MM.1S (cell line): ENCODE data around the gene MELTF.

Experiments used
- DNase-seq: peaks from one replicate; pipeline ENCODE4 v3.0.0-alpha.2; 2015
- H2AFZ ChIP-seq: fragments of 300-600 bp; sonication (generic); 2 replicates; pipeline ENCODE4 v1.6.0; 2016; ENCODE audit warnings: antibody characterized with exemption, low read length
- H3F3A ChIP-seq: fragments of 300-600 bp; sonication (generic); 2 replicates; pipeline ENCODE4 v1.6.1; 2016; ENCODE audit warnings: mild to moderate bottlenecking, antibody characterized with exemption, low read length, moderate library complexity, mixed read lengths; ENCODE audit not compliant: insufficient read depth
- H3K27ac ChIP-seq: fragments of 300-600 bp; sonication (generic); 2 replicates; pipeline ENCODE4 v1.5.1; 2016; ENCODE audit warnings: mild to moderate bottlenecking, low read length
- H3K27me3 ChIP-seq: fragments of 300-600 bp; sonication (generic); replicated peaks from 2 replicates; pipeline ENCODE4 v1.6.0; 2016; ENCODE audit warnings: low read length; ENCODE audit not compliant: insufficient read depth
- H3K36me3 ChIP-seq: fragments of 300-600 bp; sonication (generic); replicated peaks from 2 replicates; pipeline ENCODE4 v1.6.1; 2016; ENCODE audit warnings: mild to moderate bottlenecking, low read length, mixed read lengths; ENCODE audit not compliant: insufficient read depth
- H3K4me1 ChIP-seq: fragments of 300-600 bp; sonication (generic); 2 replicates; pipeline ENCODE4 v1.6.1; 2016; ENCODE audit warnings: low read length, mixed read lengths
- H3K4me2 ChIP-seq: fragments of 300-600 bp; sonication (generic); 2 replicates; pipeline ENCODE4 v1.6.0; 2016; ENCODE audit warnings: low read depth, low read length
- H3K4me3 ChIP-seq: fragments of 300-600 bp; sonication (generic); 2 replicates; pipeline ENCODE4 v1.5.1; 2016; ENCODE audit warnings: low read length, mixed read lengths
- H3K79me2 ChIP-seq: fragments of 300-600 bp; sonication (generic); 2 replicates; pipeline ENCODE4 v1.6.1; 2016; ENCODE audit warnings: mixed run types, low read length, mixed read lengths
- H3K9ac ChIP-seq: fragments of 300-600 bp; sonication (generic); 2 replicates; pipeline ENCODE4 v1.6.1; 2016; ENCODE audit warnings: low read length, mixed read lengths
- H3K9me2 ChIP-seq: fragments of 300-600 bp; sonication (generic); replicated peaks from 2 replicates; pipeline ENCODE4 v1.6.1; 2016; ENCODE audit warnings: mild to moderate bottlenecking, low read length, mixed read lengths; ENCODE audit not compliant: insufficient read depth
- H3K9me3 ChIP-seq: fragments of 300-600 bp; sonication (generic); replicated peaks from 2 replicates; pipeline ENCODE4 v1.6.1; 2016; ENCODE audit warnings: mild to moderate bottlenecking, low read length, mixed read lengths; ENCODE audit not compliant: insufficient read depth
- H4K20me1 ChIP-seq: fragments of 300-600 bp; sonication (generic); 2 replicates; pipeline ENCODE4 v1.6.1; 2016; ENCODE audit warnings: mild to moderate bottlenecking, low read length, moderate library complexity, mixed read lengths; ENCODE audit not compliant: insufficient read depth
- CTCF ChIP-seq: fragments of 300-600 bp; sonication (generic); IDR thresholded peaks from 2 replicates; pipeline ENCODE4 v1.5.1; 2016; ENCODE audit warnings: antibody characterized with exemption, low read length, mixed read lengths
- EZH2 ChIP-seq: fragments of 300-600 bp; sonication (generic); optimal IDR thresholded peaks from 2 replicates; pipeline ENCODE3; 2017; ENCODE audit warnings: low read depth, mild to moderate bottlenecking, antibody characterized with exemption, low read length, mixed read lengths
- EZH2phosphoT487 ChIP-seq: fragments of 300-600 bp; sonication (generic); IDR thresholded peaks from 2 replicates; pipeline ENCODE4 v1.6.1; 2018; ENCODE audit warnings: antibody characterized with exemption, low read length

MELTF gene

GRCh38 chr3:196995646-196996355 lies 33.8 kb downstream of the MELTF start:
- Histone ChIP-seq H3K4me3 (no peak overlapping the region), H4K20me1 (no peaks in the 10 kb centered on the region), H3K9ac (no peak overlapping the region), H3K27ac (no peak overlapping the region), H2AFZ (no peak overlapping the region), H3K36me3 (no peaks in the 10 kb centered on the region), H3K9me3 (no peaks in the 10 kb centered on the region), H3F3A (no peaks in the 10 kb centered on the region), H3K79me2 (no peaks in the 10 kb centered on the region), H3K27me3 (no peaks in the 10 kb centered on the region), H3K4me2 (no peak overlapping the region), H3K4me1 (no peaks in the 10 kb centered on the region), H3K9me2 (no peaks in the 10 kb centered on the region)
- TF ChIP-seq EZH2 (no peak), CTCF (no peak), EZH2phosphoT487 (no peak)
- no peak for DNase-seq

- no peak overlapping the region for H3K4me2 ChIP-seq
These were observed 34.6 kb downstream of the MELTF start for GRCh38 chr3:196995027-196995426.

GRCh38 chr3:196994056-196994455 lies 35.6 kb downstream of the MELTF start:
- Histone ChIP-seq H3K27me3 (no peaks in the 10 kb centered on the region), H2AFZ (no peak overlapping the region), H3K27ac (no peak overlapping the region), H4K20me1 (no peaks in the 10 kb centered on the region), H3K4me3 (no peak overlapping the region), H3K9me3 (no peaks in the 10 kb centered on the region), H3K4me1 (no peaks in the 10 kb centered on the region), H3K79me2 (no peaks in the 10 kb centered on the region), H3K9me2 (no peaks in the 10 kb centered on the region), H3F3A (no peaks in the 10 kb centered on the region), H3K36me3 (no peaks in the 10 kb centered on the region), H3K4me2 (no peak overlapping the region), H3K9ac (no peak overlapping the region)
- TF ChIP-seq EZH2phosphoT487, result no peak
- TF ChIP-seq EZH2, result no peak
- TF ChIP-seq CTCF, result no peak
- DNase-seq, result no peak

More at GRCh38 chr3:196995027-196995426, 34.6 kb downstream of the MELTF start:
- TF ChIP-seq CTCF, result no peak
- TF ChIP-seq EZH2phosphoT487, result no peak
- no peak for TF ChIP-seq EZH2
- H3K4me3 ChIP-seq, result no peak overlapping the region
- DNase-seq, result no peak
- no peak overlapping the region for H3K27ac ChIP-seq
- no peak overlapping the region for H2AFZ ChIP-seq
- no peaks in the 10 kb centered on the region for H3K4me1 ChIP-seq
- H3K9me2 ChIP-seq, result no peaks in the 10 kb centered on the region
- no peak overlapping the region for H3K9ac ChIP-seq
- no peaks in the 10 kb centered on the region for H3F3A ChIP-seq
- H3K27me3 ChIP-seq, result no peaks in the 10 kb centered on the region
- H3K9me3 ChIP-seq, result no peaks in the 10 kb centered on the region
- no peaks in the 10 kb centered on the region for H4K20me1 ChIP-seq
- no peaks in the 10 kb centered on the region for H3K36me3 ChIP-seq
- H3K79me2 ChIP-seq, result no peaks in the 10 kb centered on the region
